Uterus (tissue), 2 donors: ENCODE data around the gene SLC6A9.

Source experiments
- CTCF ChIP-seq, 4 experiments: fragments of 200-600 bp in 2 of 4; fragments of 450-650 bp in 2 of 4; sonication (generic) in 2 of 4; IDR thresholded peaks; one replicate each; pipeline ENCODE4 v1.5.1; 2016 to 2019; ENCODE audit warnings: antibody characterized with exemption in 4 of 4, mild to moderate bottlenecking in 2 of 4, moderate library complexity in 1 of 4
- POLR2A ChIP-seq, 2 donors: fragments of 450-650 bp; IDR thresholded peaks; one replicate each; pipeline ENCODE4 v1.6.1; 2016; ENCODE audit warnings: antibody characterized with exemption in 2 of 2, mild to moderate bottlenecking in 1 of 2, moderate library complexity in 1 of 2

GRCh38 chr1:43981636-43982035 is 49.6 kb downstream of the SLC6A9 start:
- TF ChIP-seq CTCF (IDR thresholded peaks at IDR 0.05) (no peak), POLR2A (IDR thresholded peaks at IDR 0.05) (no peak)
